Measurements from ENCODE around the gene FHIP2A. TPM values are rescaled to one million over a fixed set of nuclear protein-coding genes. Genes with fewer than 3 reads are reported as not detected.

Gene FHIP2A
- polyA plus RNA-seq, 3 donors = 4.4 to 9.6 (median 9.2) TPM

- Histone ChIP-seq H3K27me3 (ENCODE audit: control insufficient read depth in 2 of 2, insufficient read depth in 2 of 2, low read length in 2 of 2) (no peaks in the 10 kb centered on the region), H3K9me3 (replicated peaks in 1 of 2; ENCODE audit: control insufficient read depth in 1 of 2, insufficient read depth in 1 of 2, low read length in 2 of 2) (no peaks in the 10 kb centered on the region), H2AFZ (ENCODE audit: insufficient read depth, low read depth, low read length, poor library complexity, severe bottlenecking) (no peak overlapping the region), H3K4me3 (replicated peaks in 1 of 3; ENCODE audit: low read depth in 2 of 3, low read length in 3 of 3) (no peak overlapping the region), H3K27ac (ENCODE audit: low read depth in 1 of 2, low read length in 2 of 2) (no peak overlapping the region), H3K79me2 (ENCODE audit: insufficient read depth, low read length) (no peaks in the 10 kb centered on the region), H3K9ac (ENCODE audit: insufficient read depth, low read length, poor library complexity, severe bottlenecking) (no peak overlapping the region), H4K20me1 (ENCODE audit: insufficient read depth, low read length) (no peaks in the 10 kb centered on the region), H3K4me2 (replicated peaks; ENCODE audit: extremely low read depth, low read length, poor library complexity, severe bottlenecking) (no peak overlapping the region), H3K4me1 (ENCODE audit: control insufficient read depth in 1 of 2, insufficient read depth in 2 of 2, low read length in 2 of 2) (no peaks in the 10 kb centered on the region), H3K36me3 (replicated peaks in 1 of 2; ENCODE audit: control insufficient read depth in 1 of 2, insufficient read depth in 2 of 2, low read length in 2 of 2) (peaks cover 7 to 16% of the 10 kb centered on the region in 2 donors)
- WGBS (ENCODE audit: insufficient coverage) = no CpG with 5 or more reads among the region's 1 CpG
- Mint-ChIP-seq H3K9me3 (peaks cover 0 to 12% (median 0%) of the 10 kb centered on the region in 7 donors), H3K27me3 (ENCODE audit: low read depth in 3 of 3) (no peaks in the 10 kb centered on the region), H3K36me3 (peaks cover 14 to 22% of the 10 kb centered on the region in 2 donors), H3K27ac (no peak overlapping the region), H3K4me1 (peaks cover 2% of the 10 kb centered on the region), H3K4me3 (no peak overlapping the region)
- no peak for TF ChIP-seq CTCF (IDR thresholded peaks at IDR 0.05)
- DNase-seq = no peak
- intact Hi-C loops (cut with micrococcal nuclease) = no loop called here
Measured at GRCh38 chr10:114868870-114869519, 47.4 kb downstream of the FHIP2A start.

- no peak overlapping the region for H3K4me3 Mint-ChIP-seq
- Histone ChIP-seq H3K4me1 (ENCODE audit: control insufficient read depth in 1 of 2, insufficient read depth in 2 of 2, low read length in 2 of 2) (no peaks in the 10 kb centered on the region), H3K9me3 (replicated peaks in 1 of 2; ENCODE audit: control insufficient read depth in 1 of 2, insufficient read depth in 1 of 2, low read length in 2 of 2) (no peaks in the 10 kb centered on the region), H3K4me2 (replicated peaks; ENCODE audit: extremely low read depth, low read length, poor library complexity, severe bottlenecking) (no peak overlapping the region), H3K36me3 (replicated peaks in 1 of 2; ENCODE audit: control insufficient read depth in 1 of 2, insufficient read depth in 2 of 2, low read length in 2 of 2) (peaks cover 2 to 11% of the 10 kb centered on the region in 2 donors), H2AFZ (ENCODE audit: insufficient read depth, low read depth, low read length, poor library complexity, severe bottlenecking) (no peak overlapping the region), H3K27ac (ENCODE audit: low read depth in 1 of 2, low read length in 2 of 2) (no peak overlapping the region), H3K79me2 (ENCODE audit: insufficient read depth, low read length) (no peaks in the 10 kb centered on the region), H4K20me1 (ENCODE audit: insufficient read depth, low read length) (no peaks in the 10 kb centered on the region), H3K4me3 (replicated peaks in 1 of 3; ENCODE audit: low read depth in 2 of 3, low read length in 3 of 3) (no peak overlapping the region), H3K27me3 (ENCODE audit: control insufficient read depth in 2 of 2, insufficient read depth in 2 of 2, low read length in 2 of 2) (no peaks in the 10 kb centered on the region), H3K9ac (ENCODE audit: insufficient read depth, low read length, poor library complexity, severe bottlenecking) (no peak overlapping the region)
- H3K4me1 Mint-ChIP-seq = peaks cover 2% of the 10 kb centered on the region
- no CpG with 5 or more reads among the region's 1 CpG for WGBS (ENCODE audit: insufficient coverage)
- intact Hi-C loops (cut with micrococcal nuclease) = no loop called here
- DNase-seq = no peak
- no peaks in the 10 kb centered on the region for H3K27me3 Mint-ChIP-seq (ENCODE audit: low read depth in 3 of 3)
- no peak for TF ChIP-seq CTCF (IDR thresholded peaks at IDR 0.05)
- H3K27ac Mint-ChIP-seq = no peak overlapping the region
- peaks cover 0 to 12% (median 0%) of the 10 kb centered on the region in 7 donors for H3K9me3 Mint-ChIP-seq
- peaks cover 9 to 17% of the 10 kb centered on the region in 2 donors for H3K36me3 Mint-ChIP-seq
Measured at GRCh38 chr10:114869520-114869892, 47.9 kb downstream of the FHIP2A start.
